ENCODE results near the gene ZNF503.

DNA sequence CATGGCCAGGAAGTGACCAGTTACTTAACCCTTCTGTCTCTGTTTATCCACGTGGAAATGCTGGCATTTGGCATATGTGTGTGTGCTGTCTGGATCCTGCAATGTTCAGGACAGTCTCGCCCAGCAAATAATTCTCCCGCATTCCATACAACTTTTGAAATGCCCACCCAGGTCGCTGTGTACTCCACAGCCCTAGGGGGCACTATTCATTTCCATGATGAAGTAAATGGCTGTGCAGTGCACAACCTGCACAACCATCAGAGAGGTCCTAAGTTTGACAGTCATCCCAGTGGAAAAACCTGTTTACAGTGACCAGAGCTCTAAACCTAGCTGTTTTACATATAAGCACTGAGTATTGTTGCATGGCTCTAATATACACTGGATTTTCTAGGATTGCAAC lies 38.1 kb downstream of the ZNF503 start:
- TF ChIP-seq POLR2AphosphoS5 (IDR thresholded peaks at IDR 0.05; ENCODE audit: low read depth, low read length): no peak
- TF ChIP-seq TAF1 (IDR thresholded peaks at IDR 0.05; ENCODE audit: low read depth, low read length): no peak
- no peak for TF ChIP-seq PAX5 (IDR thresholded peaks at IDR 0.05; ENCODE audit: insufficient read depth, low read length, severe bottlenecking)
- no peak for TF ChIP-seq POLR2A (IDR thresholded peaks at IDR 0.05; ENCODE audit: low read depth, low read length)

Measured in GM12891 (cell line).